KOPT-K1 (cell line): ENCODE measurements around the gene GLTP.
"Not testable (repeated sequence)": the region's sequence is repeated elsewhere in the genome, so short reads cannot be mapped to it uniquely, and the experiment has no call there.

Experiments used
- H3K27ac ChIP-seq: fragments of 200-600 bp; sonication (generic); 2 replicates; pipeline ENCODE4 v1.5.1; 2016; ENCODE audit warnings: antibody characterized with exemption, mild to moderate bottlenecking, low read depth, low read length; ENCODE audit not compliant: poor library complexity, severe bottlenecking
- H3K36me3 ChIP-seq: fragments of 200-600 bp; sonication (generic); 2 replicates; pipeline ENCODE4 v1.5.1; 2017; ENCODE audit warnings: antibody characterized with exemption, mild to moderate bottlenecking, low read length, moderate library complexity; ENCODE audit not compliant: insufficient read depth
- H3K9me3 ChIP-seq: fragments of 200-600 bp; sonication (generic); 2 replicates; pipeline ENCODE4 v1.5.1; 2017; ENCODE audit warnings: antibody characterized with exemption, low read length, mild to moderate bottlenecking; ENCODE audit not compliant: insufficient read depth, poor library complexity, severe bottlenecking

GLTP gene

DNA sequence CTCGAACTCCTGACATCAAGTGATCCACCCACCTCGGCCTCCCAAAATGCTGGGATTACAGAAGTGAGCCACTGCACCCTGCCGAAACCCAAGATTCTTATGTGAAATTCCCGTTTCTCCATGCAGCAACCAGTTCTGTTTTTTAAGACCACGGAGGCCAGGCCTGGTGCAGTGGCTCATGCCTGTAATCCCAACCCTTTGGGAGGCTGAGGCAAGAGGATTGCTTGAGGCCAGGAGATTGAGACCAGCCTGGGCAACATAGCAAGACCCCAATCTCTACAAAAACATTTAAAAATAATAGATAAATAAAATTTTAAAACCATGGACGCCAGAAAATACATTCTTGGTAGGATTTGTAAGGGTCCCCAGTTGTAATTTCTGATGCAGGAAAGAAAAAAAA is 29.8 kb downstream of the GLTP start:
- not testable (repeated sequence) for H3K9me3 ChIP-seq, H3K27ac ChIP-seq
- peaks cover 27% of the 10 kb centered on the region; the same call in 1 of the 2 replicates for H3K36me3 ChIP-seq

GRCh38 chr12:109847142-109847735 is 33.1 kb downstream of the GLTP start:
- Histone ChIP-seq H3K36me3 (peaks cover 8% of the 10 kb centered on the region; the same call in 1 of the 2 replicates), H3K9me3 (no peaks in the 10 kb centered on the region), H3K27ac (no peak overlapping the region)

GRCh38 chr12:109845824-109846205 is 34.5 kb downstream of the GLTP start:
- peak overlapping the region; percentile 51 for H3K27ac ChIP-seq
- no peaks in the 10 kb centered on the region for H3K36me3 ChIP-seq
- H3K9me3 ChIP-seq = no peaks in the 10 kb centered on the region

GRCh38 chr12:109844983-109845823 is 35.1 kb downstream of the GLTP start:
- Histone ChIP-seq H3K9me3 (no peaks in the 10 kb centered on the region), H3K36me3 (no peaks in the 10 kb centered on the region), H3K27ac (peak overlapping the region; percentile 51)

- Histone ChIP-seq H3K9me3 (no peaks in the 10 kb centered on the region), H3K36me3 (no peaks in the 10 kb centered on the region), H3K27ac (no peak overlapping the region)
Observed at GRCh38 chr12:109844091-109844490, 36.2 kb downstream of the GLTP start.

DNA sequence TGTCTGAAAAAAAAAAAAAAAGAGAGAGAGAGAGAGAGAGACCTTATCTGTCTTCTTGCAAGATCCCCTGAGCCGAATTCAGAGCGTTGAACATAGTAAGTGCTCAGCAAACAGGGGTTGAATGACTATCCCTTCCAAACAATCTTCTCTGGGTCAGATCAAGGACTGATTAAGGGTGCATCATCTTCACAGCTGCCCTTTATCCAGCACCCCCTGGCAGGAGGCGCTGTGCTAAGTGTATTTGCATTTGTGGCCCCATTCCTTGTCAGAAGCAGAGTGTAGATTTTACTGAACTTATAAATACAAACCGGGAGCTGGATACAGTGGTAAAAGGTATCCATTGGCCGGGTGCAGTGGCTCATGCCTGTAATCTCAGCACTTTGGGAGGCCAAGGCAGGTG is 38.3 kb downstream of the GLTP start:
- H3K27ac ChIP-seq = no peak overlapping the region
- no peaks in the 10 kb centered on the region for H3K9me3 ChIP-seq
- no peaks in the 10 kb centered on the region for H3K36me3 ChIP-seq

DNA sequence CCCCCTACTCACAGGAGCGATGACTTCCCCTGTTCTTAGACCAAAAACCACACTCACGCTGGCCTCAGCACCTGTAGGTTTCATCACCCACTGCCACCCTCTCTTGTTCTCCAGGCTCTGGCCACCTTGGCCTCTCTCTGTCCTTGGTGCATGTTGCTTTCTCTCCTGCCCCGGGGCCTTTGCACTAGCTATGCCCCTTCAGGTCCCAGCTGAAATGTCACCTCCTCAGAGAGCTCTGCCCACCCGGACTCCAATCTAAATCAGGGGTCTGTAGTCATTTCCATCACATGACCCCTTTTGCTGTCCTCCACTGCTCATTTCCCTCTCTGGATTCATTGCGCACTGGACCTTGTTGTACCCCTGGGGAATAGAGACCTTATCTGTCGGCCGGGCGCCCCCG is 39.0 kb downstream of the GLTP start:
- Histone ChIP-seq H3K9me3 (no peaks in the 10 kb centered on the region), H3K27ac (no peak overlapping the region), H3K36me3 (no peaks in the 10 kb centered on the region)

DNA sequence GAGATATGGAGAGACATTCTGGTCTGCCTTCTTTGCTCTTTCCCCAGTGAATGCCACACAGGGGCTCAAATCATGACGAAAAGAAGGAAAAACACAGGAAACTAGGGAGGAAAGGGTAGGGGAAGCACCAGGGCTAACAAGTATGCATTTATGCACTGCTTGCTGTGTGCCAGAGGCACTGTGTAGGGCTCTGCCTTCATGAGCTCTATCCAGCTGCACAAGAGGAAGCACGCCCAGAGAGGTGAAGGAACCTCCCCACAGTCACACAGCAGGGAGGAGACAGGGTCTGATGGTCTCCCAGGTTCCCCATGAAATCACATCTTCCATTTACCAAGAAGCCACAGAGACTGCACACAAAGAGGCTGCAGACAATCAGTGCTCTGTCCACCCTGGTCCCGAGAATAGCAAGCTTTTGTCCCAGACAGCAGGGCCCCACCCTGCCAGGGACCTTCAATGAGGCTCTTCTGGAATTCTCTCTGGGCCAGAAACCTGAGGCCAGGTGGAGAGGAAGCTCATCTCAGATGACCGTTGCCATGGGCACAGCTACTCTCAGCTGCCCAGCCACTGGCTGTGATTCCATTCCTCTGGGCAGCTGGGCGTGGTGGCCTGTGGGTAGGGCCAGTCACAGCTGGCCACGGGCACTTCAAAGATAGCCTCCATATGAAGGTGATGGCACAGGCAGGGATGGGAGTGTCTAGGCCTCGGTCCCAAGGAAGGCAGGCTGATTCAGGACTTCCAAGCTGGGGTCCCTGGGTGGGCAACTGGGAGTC is 39.9 kb downstream of the GLTP start:
- Histone ChIP-seq H3K36me3 (no peaks in the 10 kb centered on the region), H3K9me3 (no peaks in the 10 kb centered on the region), H3K27ac (no peak overlapping the region)

GRCh38 chr12:109839444-109839843 is 40.9 kb downstream of the GLTP start:
- Histone ChIP-seq H3K9me3 (no peaks in the 10 kb centered on the region), H3K27ac (no peak overlapping the region), H3K36me3 (no peaks in the 10 kb centered on the region)

GRCh38 chr12:109836916-109837315 is 43.4 kb downstream of the GLTP start:
- Histone ChIP-seq H3K27ac (no peak overlapping the region), H3K9me3 (no peaks in the 10 kb centered on the region), H3K36me3 (no peaks in the 10 kb centered on the region)

DNA sequence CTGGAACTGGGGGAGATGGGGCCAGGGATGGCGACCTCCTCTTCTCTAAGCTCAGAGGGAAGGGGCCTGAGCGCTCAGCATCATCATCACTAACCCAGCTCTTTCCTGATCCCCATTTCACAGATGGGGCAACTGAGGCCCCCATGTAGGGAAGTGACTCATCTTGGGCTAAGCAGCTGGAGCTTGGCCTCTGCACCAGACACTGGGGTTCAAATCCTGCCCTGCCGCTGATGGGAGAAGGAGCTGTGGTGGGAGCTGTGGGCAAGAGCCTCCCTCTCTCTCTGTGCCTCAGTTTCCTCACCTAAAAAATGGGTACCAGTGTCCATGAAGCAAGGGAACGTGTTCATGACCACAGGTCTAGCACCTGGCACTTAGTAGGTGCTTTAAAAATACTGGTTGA is 44.5 kb downstream of the GLTP start:
- H3K36me3 ChIP-seq = no peaks in the 10 kb centered on the region
- no peak overlapping the region for H3K27ac ChIP-seq
- H3K9me3 ChIP-seq = no peaks in the 10 kb centered on the region

GRCh38 chr12:109833307-109834189 is 46.8 kb downstream of the GLTP start, which contains the start of gene TRPV4:
Gene TRPV4 (minus strand): TSS chr12:109833398. CDS start chr12:109814796, 18,602 bp downstream.
- Histone ChIP-seq H3K9me3 (no peaks in the 10 kb centered on the region), H3K36me3 (no peaks in the 10 kb centered on the region), H3K27ac (no peak within 1 kb of the TSS)

GRCh38 chr12:109832541-109833306 is 47.6 kb downstream of the GLTP start:
- H3K27ac ChIP-seq = no peak overlapping the region
- no peaks in the 10 kb centered on the region for H3K36me3 ChIP-seq
- H3K9me3 ChIP-seq = no peaks in the 10 kb centered on the region

DNA sequence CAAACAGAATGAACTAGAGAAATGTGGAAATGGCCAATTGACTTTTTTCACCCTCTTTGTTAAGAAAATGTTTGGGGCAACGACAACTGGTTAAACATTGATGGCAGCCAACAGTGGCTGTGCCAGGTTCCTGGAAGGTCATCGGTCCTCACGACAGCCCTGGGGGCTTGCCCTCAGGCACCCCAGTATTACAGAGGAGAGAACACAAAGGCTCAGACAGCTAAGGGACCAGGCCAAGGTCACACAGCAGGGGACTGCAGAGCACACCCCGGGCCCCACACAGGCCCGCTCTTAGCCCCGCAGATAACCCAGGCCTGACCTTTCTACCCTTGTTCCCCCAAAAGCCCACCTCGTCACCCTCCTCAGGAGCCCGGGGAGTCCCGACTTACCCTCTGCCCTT is 48.4 kb downstream of the GLTP start:
- Histone ChIP-seq H3K36me3 (no peaks in the 10 kb centered on the region), H3K9me3 (no peaks in the 10 kb centered on the region), H3K27ac (no peak overlapping the region)
